ENCODE results near the gene PDZD4. TPM values are rescaled to one million over a fixed set of nuclear protein-coding genes. Genes with fewer than 3 reads are reported as not detected.

Gene PDZD4
- total RNA-seq, 1 experiment from 2014 or later, result 5.7 TPM

DNA sequence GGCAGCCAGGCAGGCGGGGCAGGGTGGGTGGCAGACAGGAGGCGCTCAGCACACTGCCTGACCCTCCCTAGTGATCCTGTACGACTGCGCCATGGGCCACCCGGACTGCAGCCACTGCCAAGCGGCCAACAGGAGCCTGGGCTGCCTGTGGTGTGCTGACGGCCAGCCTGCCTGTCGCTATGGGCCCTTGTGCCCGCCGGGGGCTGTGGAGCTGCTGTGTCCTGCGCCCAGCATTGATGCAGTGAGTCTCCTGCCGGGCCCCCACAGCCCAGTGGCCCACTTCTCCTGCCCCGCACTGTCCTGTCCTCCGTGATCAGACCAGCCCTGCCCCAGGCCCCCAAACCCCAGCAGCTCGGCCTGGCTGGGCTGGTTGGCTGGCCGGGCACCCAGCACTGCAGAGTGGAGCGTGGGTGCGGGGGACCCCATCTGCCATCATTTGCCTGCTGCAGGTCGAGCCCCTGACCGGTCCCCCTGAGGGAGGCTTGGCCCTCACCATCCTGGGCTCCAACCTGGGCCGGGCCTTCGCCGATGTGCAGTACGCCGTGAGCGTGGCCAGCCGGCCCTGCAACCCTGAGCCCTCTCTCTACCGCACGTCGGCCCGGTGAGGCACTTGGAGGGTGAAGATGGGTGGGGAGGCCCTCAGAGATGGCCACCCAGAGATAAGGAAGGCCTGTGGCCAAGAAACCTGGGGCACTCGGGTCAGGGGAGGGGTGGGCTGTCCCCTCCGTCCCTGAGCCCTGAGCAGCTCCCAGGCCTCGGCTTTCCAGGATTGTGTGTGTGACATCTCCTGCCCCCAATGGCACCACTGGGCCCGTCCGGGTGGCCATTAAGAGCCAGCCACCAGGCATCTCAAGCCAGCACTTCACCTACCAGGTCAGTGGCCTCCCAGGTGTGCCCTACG, 58.7 kb downstream of the PDZD4 start:
- no peak for DNase-seq (ENCODE audit: low read depth)

DNA sequence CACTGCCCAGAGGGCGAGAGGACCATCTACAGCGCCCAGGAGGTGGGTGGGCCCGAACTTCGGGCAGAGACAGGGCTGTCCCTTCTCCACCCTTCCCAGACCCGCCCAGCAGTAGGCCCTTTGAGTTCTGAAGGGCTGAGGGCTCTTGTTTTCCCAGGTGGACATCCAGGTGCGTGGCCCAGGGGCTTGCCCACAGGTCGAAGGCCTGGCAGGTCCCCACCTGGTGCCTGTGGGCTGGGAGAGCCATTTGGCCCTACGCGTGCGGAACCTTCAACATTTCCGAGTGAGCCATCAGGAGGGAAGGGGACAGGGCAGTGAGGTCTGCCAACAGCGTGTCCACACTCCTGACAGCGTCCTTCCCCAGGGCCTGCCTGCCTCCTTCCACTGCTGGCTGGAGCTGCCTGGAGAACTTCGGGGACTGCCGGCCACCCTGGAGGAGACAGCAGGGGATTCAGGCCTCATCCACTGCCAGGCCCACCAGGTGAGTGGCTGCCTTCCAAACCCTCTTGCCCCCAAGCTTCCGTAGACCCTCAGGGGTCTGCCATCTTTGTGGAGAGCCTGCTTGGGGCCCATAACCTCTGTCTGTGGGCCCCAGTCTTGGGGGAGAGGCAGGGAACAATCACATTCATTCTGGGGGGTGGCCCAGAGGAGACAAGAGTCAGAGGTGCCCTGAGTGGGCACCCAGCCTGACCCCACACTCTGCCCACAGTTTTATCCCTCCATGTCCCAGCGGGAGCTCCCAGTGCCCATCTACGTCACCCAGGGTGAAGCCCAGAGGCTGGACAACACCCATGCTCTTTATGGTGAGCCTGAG, 59.5 kb downstream of the PDZD4 start:
- DNase-seq (ENCODE audit: low read depth), result no peak

DNA sequence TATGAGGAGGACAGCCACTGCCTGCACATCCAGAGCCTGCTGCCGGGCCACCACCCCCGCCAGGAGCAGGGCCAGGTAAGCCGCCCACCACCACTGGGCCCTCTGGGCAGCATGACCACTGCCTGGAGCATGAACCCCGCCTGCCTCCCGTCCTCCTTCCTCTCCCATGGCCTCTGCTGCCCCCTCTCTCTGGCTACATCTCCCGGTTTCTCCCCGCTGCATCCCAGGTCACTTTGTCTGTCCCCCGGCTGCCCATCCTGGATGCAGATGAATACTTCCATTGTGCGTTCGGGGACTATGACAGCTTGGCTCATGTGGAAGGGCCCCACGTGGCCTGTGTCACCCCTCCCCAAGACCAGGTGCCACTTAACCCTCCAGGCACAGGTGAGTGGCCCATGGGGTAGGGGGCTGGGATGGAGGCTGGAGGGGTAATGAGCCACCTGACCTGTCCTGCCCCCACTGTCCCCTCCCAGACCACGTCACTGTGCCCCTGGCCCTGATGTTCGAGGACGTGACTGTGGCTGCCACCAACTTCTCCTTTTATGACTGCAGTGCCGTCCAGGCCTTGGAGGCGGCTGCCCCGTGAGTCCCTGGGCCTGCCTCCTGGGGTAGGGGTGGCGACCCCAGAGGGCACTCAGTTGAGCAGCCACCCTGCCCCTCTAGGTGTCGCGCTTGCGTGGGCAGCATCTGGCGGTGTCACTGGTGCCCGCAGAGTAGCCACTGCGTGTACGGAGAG, 60.3 kb downstream of the PDZD4 start:
- DNase-seq (ENCODE audit: low read depth), result no peak

DNA sequence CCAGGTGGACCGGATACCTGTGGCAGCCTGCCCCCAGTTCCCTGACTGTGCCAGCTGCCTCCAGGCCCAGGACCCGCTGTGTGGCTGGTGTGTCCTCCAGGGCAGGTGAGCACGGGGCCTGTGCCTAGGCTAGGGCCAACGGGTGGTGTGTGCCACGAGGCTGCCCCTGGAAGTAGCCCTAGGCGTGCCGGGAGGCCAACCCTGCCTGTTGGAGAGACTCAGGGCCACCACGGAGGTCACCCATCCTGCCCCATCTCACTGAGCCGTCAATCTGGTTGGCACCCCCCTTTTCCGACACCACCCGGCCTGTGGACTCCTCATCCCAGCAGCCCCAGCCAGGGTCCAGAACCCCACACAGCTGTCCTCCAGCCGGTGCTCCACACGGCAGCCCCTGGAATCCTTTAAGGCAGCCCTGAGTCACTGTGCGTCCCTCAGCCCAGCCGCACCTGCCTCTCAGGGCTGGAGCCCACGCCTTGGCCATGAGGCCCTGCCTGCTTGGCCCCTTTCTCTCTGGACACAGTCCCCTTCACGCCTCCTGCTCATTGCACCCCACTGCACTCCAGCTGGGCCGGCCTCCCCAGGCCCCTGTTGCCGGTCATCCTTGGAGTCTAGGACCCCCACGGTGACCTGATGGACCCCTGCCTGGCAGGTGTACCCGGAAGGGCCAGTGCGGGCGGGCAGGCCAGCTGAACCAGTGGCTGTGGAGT, 61.0 kb downstream of the PDZD4 start:
- DNase-seq (ENCODE audit: low read depth), result no peak

GRCh38 chrX:153768311-153769157, 61.8 kb downstream of the PDZD4 start:
- no peak for DNase-seq (ENCODE audit: low read depth)

DNA sequence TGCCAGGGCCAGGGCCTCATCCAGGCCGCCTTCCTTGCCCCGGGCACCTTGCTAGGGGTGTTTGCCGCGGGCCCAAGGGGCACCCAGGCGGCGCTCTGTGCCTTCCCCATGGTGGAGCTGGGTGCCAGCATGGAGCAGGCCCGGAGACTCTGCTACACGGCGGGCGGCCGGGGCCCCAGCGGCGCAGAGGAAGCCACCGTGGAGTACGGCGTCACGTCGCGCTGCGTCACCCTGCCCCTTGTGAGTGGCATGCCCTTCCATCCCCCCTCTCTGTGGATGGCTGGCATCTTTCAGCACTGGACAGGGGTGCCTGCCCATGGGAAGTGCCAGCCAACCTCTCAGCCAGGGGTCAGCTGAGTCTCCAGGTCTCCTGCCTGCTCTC, 62.7 kb downstream of the PDZD4 start:
- DNase-seq (ENCODE audit: low read depth), result no peak

DNA sequence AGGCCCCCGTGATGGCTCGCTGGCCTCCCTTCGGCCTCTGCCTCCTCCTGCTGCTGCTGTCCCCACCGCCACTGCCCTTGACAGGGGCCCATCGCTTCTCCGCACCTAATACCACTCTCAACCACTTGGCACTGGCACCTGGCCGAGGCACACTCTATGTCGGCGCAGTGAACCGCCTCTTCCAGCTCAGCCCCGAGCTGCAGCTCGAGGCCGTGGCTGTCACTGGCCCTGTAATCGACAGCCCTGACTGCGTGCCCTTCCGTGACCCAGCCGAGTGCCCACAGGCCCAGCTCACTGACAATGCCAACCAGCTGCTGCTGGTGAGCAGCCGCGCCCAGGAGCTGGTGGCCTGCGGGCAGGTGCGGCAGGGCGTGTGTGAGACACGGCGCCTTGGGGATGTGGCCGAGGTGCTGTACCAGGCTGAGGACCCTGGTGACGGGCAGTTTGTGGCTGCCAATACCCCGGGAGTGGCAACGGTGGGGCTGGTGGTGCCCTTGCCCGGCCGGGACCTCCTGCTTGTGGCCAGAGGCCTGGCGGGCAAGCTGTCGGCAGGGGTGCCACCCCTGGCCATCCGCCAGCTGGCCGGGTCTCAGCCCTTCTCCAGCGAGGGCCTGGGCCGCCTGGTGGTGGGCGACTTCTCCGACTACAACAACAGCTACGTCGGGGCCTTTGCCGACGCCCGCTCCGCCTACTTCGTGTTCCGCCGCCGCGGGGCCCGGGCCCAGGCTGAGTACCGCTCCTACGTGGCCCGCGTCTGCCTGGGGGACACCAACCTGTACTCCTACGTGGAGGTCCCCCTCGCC, 63.3 kb downstream of the PDZD4 start:
- DNase-seq (ENCODE audit: low read depth), result no peak

- peak; percentile 81 for DNase-seq (ENCODE audit: low read depth)
Observed at GRCh38 chrX:153766098-153766817, 64.1 kb downstream of the PDZD4 start.

DNA sequence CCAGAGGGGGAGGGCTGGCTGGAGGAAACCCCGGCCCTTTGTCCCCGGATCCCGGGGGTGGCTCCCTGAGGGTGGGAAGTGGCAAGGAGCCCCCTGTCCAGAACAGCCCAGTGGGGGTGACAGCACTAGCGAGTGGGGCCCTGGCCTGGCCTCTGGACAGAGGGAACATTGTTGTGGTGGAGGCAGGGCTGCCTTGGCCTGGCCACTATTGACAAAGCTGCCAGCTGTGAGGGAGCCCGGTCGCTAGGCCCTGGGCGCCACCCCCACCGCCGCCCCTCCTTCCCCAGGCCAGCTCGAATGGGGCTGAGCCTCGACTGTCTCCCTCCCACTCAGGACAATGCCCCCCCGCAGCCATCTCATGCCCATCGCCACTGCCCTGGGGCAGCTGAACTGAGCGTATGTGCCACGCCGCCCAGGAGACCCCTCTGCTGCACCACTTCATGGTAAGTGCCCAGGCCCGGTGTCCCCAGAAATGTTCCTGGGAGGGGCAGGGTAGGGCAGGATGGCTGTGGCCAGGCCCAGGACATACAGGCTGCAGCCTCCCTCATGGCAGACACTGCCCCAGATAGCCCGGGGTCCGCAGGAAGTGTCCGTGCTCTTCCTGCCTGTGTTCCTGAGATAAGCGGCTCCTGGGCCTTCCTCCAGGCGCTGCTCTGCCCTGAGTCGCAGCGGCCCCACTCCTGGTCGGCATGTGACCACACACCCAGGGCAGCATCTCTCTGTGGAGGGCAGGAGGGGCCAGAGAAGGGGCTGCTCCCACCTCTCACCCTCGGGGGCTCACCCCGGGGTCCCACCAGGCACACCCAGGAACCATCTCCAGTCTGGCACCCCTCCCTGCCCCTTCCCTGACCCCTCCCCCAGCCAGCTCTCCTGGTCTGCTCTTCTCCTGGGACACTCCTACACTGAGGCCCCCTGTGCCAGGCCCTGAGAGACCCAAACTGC, 64.9 kb downstream of the PDZD4 start:
- no peak for DNase-seq (ENCODE audit: low read depth)

DNA sequence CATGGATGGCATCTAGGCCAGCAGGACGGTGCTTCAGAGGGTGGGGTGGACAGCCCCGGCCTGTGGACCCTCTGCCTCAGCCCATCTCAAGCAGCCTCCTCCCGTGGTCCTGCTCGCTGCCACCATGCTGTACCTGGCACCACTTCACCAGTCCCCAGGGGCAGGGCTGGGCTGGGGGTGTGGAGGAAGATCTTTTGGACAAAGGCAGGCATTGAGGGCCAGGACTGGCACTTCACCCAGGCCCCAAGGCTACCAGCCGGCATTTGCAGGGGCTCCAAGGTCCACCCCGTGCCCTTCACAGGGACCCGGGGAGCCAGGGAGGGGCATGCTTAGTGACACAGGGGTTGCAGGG, 65.6 kb downstream of the PDZD4 start:
- no peak for DNase-seq (ENCODE audit: low read depth)

DNA sequence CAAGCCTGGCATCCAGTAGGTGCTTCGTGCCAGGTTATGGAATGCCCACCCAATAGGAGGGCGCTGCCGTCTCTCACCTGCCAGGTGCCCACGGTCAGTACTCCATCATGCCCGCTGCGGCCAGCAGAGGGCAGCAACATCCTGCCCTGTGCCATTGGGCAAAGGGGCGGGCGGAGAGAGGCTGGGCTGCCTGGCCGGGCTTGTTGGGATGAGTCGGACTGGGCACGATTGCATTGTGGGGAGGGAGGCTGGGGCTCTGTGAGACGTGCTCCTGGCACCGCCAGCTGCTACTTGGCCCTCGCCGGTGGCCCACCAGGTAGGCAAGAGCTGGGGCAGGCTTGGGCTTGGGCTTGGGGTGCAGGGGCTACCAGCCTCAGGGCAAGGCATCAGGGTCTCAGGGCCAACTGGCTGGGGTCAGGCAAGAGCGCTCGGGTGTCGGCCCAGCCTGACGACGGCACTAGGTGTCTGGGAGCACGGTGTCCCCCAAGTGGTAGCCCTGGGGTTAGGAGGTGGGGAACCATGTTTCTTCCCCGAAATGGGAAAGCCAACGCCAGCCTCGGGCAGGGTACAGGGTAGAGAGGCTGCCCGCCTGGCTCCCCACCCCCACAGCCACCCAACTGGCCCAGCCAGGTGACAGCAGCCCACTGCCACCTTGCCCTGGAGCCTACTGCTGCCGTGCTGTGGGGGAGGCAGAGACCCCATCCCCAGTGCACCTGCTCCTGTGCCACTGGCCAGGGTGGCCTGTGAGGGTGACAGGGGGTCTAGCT, 66.2 kb downstream of the PDZD4 start, which contains the start of gene PLXNB3:
Gene PLXNB3 (plus strand): TSS at position 261 of the 767 bp plus-strand sequence. CDS start 1,287 bp downstream, outside the sequence.
- DNase-seq (ENCODE audit: low read depth), result peak; percentile 80

DNA sequence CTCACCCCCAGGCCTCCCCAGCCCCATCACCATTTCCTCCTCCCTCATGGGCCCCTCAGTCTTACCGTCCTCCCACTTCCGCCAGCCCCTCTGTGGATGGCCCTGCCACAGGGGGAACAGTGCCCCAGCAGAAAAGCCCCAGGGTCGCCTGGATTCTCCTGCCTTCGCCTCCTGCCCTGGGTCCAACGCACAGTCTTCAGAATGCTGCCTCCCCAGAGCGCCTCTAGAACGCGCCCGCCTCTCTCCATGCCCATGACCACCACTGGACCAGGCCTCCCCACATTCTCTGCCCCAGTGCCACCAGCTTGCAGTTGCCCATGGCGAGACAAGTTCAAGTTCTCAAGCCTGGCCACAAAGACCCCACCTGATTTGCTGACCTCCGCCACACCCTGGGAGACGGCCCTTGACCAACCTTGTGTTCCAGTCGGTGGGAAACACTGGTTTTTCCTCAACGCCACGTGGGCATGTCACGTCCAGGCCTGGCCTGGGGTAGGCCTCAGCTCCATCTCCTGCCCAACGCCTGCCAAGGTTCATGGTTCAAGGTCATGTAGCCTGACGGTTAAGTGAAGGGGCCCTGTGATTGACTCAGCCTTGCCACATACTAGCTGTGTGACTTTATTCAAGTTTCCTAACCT, 66.9 kb downstream of the PDZD4 start:
- DNase-seq (ENCODE audit: low read depth), result no peak

DNA sequence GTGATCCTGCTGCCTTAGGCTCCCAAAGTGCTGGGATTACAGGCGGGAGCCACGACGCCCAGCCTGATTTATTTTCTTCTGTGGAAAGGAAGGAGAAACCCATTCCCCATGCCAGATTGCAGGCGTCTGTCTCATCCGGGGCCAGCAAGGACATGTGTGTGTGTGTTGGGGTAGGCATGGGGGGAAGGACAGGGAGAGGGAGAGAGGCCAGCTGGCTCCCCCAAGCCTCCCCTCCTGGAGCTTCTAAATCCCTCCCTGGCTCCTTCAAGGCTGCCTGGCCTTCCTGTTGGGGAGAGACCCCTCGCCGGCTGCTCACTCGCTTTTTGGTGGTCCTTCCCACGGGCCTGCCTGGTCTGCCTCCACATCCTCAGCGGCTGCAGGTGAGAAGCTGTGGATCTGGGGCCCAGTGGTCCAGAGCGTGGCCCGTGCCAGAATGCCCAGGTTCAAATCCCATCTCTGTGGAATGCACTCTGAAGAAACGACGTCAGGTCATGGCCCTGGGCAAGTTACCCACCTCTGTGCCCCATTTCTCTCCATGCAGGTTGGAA, 67.6 kb downstream of the PDZD4 start:
- DNase-seq (ENCODE audit: low read depth), result no peak

DNA sequence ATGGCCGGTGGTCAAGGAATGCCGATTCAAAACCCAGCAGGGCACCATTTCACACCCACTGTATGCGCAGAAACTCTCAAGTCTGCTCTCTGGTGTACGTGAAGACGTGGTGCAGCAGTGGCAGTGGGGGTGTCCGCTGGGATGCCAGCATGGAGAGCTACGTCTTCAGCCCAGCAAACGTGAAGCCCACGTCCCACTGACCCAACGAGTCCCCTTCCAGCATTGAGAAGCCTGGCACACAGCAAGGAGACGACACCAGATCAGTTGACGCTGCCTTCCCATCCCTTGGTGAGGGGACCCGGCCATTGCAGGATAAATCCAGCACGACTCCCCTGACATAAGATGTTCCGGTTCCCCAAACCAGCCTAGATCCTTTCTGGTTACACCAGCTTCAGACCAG, 68.5 kb downstream of the PDZD4 start:
- no peak for DNase-seq (ENCODE audit: low read depth)

DNA sequence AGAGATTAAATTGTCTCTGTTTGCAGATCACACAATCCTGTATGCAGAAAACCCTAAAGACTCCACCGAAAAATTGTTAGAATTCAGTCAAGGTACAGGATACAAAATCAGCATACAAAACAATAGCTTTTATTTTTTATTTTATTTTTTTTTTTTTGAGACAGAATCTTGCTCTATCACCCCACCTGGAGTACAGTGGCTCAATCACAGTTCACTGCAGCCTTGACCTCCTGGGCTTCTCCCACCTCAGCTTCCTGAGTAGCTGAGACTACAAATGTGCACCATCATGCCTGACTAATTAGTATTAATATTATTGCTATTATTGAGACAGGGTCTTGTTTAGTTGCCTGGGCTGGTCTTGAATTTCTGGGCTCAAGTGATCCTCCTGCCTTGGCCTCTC, 75.2 kb downstream of the PDZD4 start:
- DNase-seq (ENCODE audit: low read depth), result no peak

Measured in Daoy (cell line).